GM23248 (cell line): ENCODE data around the gene MSL1.

ENCODE experiments used
- EZH2 ChIP-seq: fragments of 200-600 bp; sonication (generic); IDR thresholded peaks from 2 replicates; pipeline ENCODE4 v1.6.1; 2018; ENCODE audit warnings: antibody characterized with exemption, mild to moderate bottlenecking; ENCODE audit not compliant: insufficient read depth, poor library complexity, severe bottlenecking
- EZH2phosphoT487 ChIP-seq: fragments of 200-600 bp; sonication (generic); IDR thresholded peaks from 2 replicates; pipeline ENCODE4 v1.6.1; 2018; ENCODE audit warnings: antibody characterized with exemption, moderate library complexity, mild to moderate bottlenecking, low read depth; ENCODE audit not compliant: insufficient read depth

GRCh38 chr17:40074175-40074512 lies 47.6 kb upstream of the MSL1 start:
- TF ChIP-seq EZH2 (no peak), EZH2phosphoT487 (no peak)
